SK-N-SH (cell line): ENCODE measurements around the gene FCER2. TPM values are rescaled to one million over a fixed set of nuclear protein-coding genes. Genes with fewer than 3 reads are reported as not detected.

Experiments used
- CTCF ChIA-PET: fragments of 300-600, 350-600 bp; formaldehyde crosslinking; extraction: SDS; loops from one replicate; lab custom pipeline; 2021; lab: Yijun Ruan, JAX
- POLR2A ChIA-PET: fragments of 350-600 bp; sonication (Branson Sonifier 250); formaldehyde crosslinking; extraction: SDS; loops from one replicate; lab custom pipeline; 2020; ENCODE audit warnings: antibody characterized with exemption, inconsistent platforms; lab: Yijun Ruan, JAX
- DNase-seq: peaks from one replicate; pipeline ENCODE4 v3.0.0; 2012
- H2AFZ ChIP-seq: fragments of 200-600 bp; sonication (generic); 2 replicates; pipeline ENCODE4 v1.8.1; 2016; ENCODE audit warnings: antibody characterized with exemption, mild to moderate bottlenecking, low read depth
- H3F3A ChIP-seq: fragments of 200-600 bp; sonication (generic); replicated peaks from 2 replicates; pipeline ENCODE3; 2016; ENCODE audit warnings: antibody characterized with exemption, mild to moderate bottlenecking; ENCODE audit not compliant: insufficient read depth
- H3K27ac ChIP-seq, 2 experiments: fragments of 200-500 bp in 1 of 2; fragments of 200-600 bp in 1 of 2; sonication (Bioruptor generic) in 1 of 2; sonication (generic), shearing (Covaris generic) in 1 of 2; 2 replicates each; pipeline versions ENCODE4 v1.5.1 to v1.6.1; 2014 to 2016; ENCODE audit warnings: low read depth in 2 of 2, inconsistent platforms in 1 of 2, low read length in 1 of 2, mild to moderate bottlenecking in 1 of 2, mixed read lengths in 1 of 2
- H3K27me3 ChIP-seq: fragments of 200-600 bp; sonication (generic), shearing (Covaris generic); 2 replicates; pipeline ENCODE4 v1.6.1; 2016; ENCODE audit warnings: mixed run types; ENCODE audit not compliant: insufficient read depth
- H3K36me3 ChIP-seq, 2 experiments: fragments of 200-500 bp in 1 of 2; fragments of 200-600 bp in 1 of 2; sonication (Bioruptor generic) in 1 of 2; sonication (generic) in 1 of 2; replicated peaks in 1 of 2; 2 replicates each; pipeline versions ENCODE3 to v1.5.1; 2014 to 2016; ENCODE audit warnings: low read length in 1 of 2, mild to moderate bottlenecking in 1 of 2; ENCODE audit not compliant: insufficient read depth in 2 of 2, control insufficient read depth in 1 of 2
- H3K4me1 ChIP-seq, 2 experiments: fragments of 200-500 bp in 1 of 2; fragments of 200-600 bp in 1 of 2; sonication (Bioruptor generic) in 1 of 2; sonication (generic), shearing (Covaris generic) in 1 of 2; 2 replicates each; pipeline versions ENCODE4 v1.5.1 to v1.6.1; 2014 to 2016; ENCODE audit warnings: low read depth in 1 of 2, low read length in 1 of 2, mixed run types in 1 of 2; ENCODE audit not compliant: insufficient read depth in 2 of 2, control insufficient read depth in 1 of 2
- H3K4me2 ChIP-seq: fragments of 200-600 bp; sonication (generic), shearing (Covaris generic); 2 replicates; pipeline ENCODE4 v1.6.1; 2017; ENCODE audit warnings: mixed run types
- H3K4me3 ChIP-seq, 2 experiments: fragments of 200-500 bp in 1 of 2; fragments of 200-600 bp in 1 of 2; sonication (Bioruptor generic) in 1 of 2; sonication (generic), shearing (Covaris generic) in 1 of 2; 2 replicates each; pipeline versions ENCODE4 v1.5.1 to v1.8.1; 2014 to 2016; ENCODE audit warnings: low read depth in 2 of 2, inconsistent platforms in 1 of 2, low read length in 1 of 2, mild to moderate bottlenecking in 1 of 2, mixed read lengths in 1 of 2, moderate library complexity in 1 of 2
- H3K79me2 ChIP-seq: fragments of 200-600 bp; sonication (generic); 2 replicates; pipeline ENCODE4 v1.8.1; 2017; ENCODE audit warnings: mild to moderate bottlenecking; ENCODE audit not compliant: insufficient read depth
- H3K9ac ChIP-seq: fragments of 200-600 bp; sonication (generic); 2 replicates; pipeline ENCODE4 v1.6.1; 2017; ENCODE audit warnings: mixed run types
- H3K9me2 ChIP-seq: fragments of 200-600 bp; sonication (generic); 2 replicates; pipeline ENCODE4 v1.6.1; 2017; ENCODE audit warnings: mixed run types
- H3K9me3 ChIP-seq: fragments of 200-600 bp; sonication (generic); 2 replicates; pipeline ENCODE4 v1.6.1; 2017; ENCODE audit warnings: mixed run types, mild to moderate bottlenecking, moderate library complexity
- H4K20me1 ChIP-seq: fragments of 200-600 bp; sonication (generic); 2 replicates; pipeline ENCODE4 v1.6.1; 2017; ENCODE audit warnings: mild to moderate bottlenecking, mixed run types; ENCODE audit not compliant: insufficient read depth
- ELF1 ChIP-seq: IDR thresholded peaks from 2 replicates; pipeline ENCODE4 v1.4.0; 2012
- EP300 ChIP-seq, 2 experiments: IDR thresholded peaks; 2 replicates each; pipeline versions ENCODE4 v1.4.0 to v1.6.1; 2012; ENCODE audit warnings: borderline replicate concordance in 1 of 2, low read depth in 1 of 2, low read length in 1 of 2
- GATA2 ChIP-seq: sonication (generic); formaldehyde crosslinking; IDR thresholded peaks from 2 replicates; pipeline ENCODE4 v1.5.0; 2020; ENCODE audit warnings: mild to moderate bottlenecking, missing genetic modification reagents
- NFIC ChIP-seq: IDR thresholded peaks from 2 replicates; pipeline ENCODE4 v1.4.0; 2012; ENCODE audit warnings: borderline replicate concordance
- POLR2AphosphoS5 ChIP-seq: IDR thresholded peaks from 2 replicates; pipeline ENCODE4 v1.6.1; 2012; ENCODE audit warnings: low read depth, low read length
- RCOR1 ChIP-seq: fragments of 150-350 bp; IDR thresholded peaks from 2 replicates; pipeline ENCODE4 v1.6.1; 2017; ENCODE audit warnings: antibody characterized with exemption, low read length
- SIN3A ChIP-seq: IDR thresholded peaks from 2 replicates; pipeline ENCODE4 v1.6.1; 2012; ENCODE audit warnings: low read depth, mild to moderate bottlenecking, low read length, moderate library complexity, borderline replicate concordance
- SMC3 ChIP-seq: IDR thresholded peaks from 2 replicates; pipeline ENCODE4 v1.6.1; 2012; ENCODE audit warnings: low read depth, low read length, improper control_type of control experiment
- WGBS: methylation state at CpG from one replicate; pipeline ENCODE4 v1.1.6; 2017; ENCODE audit warnings: low lambda C conversion rate; 5-methylcytosine and 5-hydroxymethylcytosine counted together
- polyA plus RNA-seq, 3 experiments: library from polyadenylated mRNA; depleted of rRNA; stranded (reverse); fragments of >200 nt; gene quantifications; 2 replicates each; pipeline ENCODE4 v1.2.3, GENCODE V29; 2012
- TF ChIP-seq, protein P1 (sequence below): fragments of 150-350 bp; IDR thresholded peaks from 2 replicates; pipeline ENCODE4 v1.6.1; 2016; ENCODE audit warnings: mild to moderate bottlenecking, low read depth, low read length
- TF ChIP-seq, protein P2 (sequence below): fragments of 200-600 bp; sonication (generic); IDR thresholded peaks from 2 replicates; pipeline ENCODE4 v1.6.1; 2017; ENCODE audit warnings: antibody characterized with exemption, mild to moderate bottlenecking, moderate library complexity

FCER2 gene
- polyA plus RNA-seq, 1 of the 3 experiments (the other 2 are of a cell fraction), result not detected

DNA sequence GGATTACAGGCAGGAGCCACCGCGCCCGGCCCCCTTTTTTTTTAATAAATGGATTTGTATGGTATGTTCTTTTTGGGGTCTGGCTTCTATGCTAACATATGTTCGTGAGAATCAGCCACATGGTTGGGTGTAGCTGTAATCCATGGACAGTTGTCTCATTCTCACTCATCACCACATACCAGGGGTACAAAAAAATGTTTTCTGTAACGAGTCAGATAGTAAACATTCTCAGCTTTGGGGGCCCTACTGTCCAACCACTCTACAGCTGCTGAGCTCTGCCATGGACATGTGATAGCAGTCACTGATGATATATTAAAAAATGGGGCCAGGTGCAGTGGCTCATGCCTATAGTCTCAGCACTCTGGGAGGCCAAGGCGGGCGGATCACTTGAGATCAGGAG lies 38.2 kb downstream of the FCER2 start:
- Histone ChIP-seq H3F3A (no peaks in the 10 kb centered on the region), H3K9me2 (no peaks in the 10 kb centered on the region), H3K4me2 (no peak overlapping the region), H3K9me3 (no peaks in the 10 kb centered on the region), H3K27ac (no peak overlapping the region), H3K79me2 (no peaks in the 10 kb centered on the region), H2AFZ (no peak overlapping the region), H3K4me1 (no peaks in the 10 kb centered on the region), H3K36me3 (no peaks in the 10 kb centered on the region), H3K27me3 (peaks cover 68% of the 10 kb centered on the region), H4K20me1 (no peaks in the 10 kb centered on the region), H3K9ac (no peak overlapping the region), H3K4me3 (no peak overlapping the region)
- WGBS, result 30% methylated on average over 7 of the region's 7 CpGs
- CTCF ChIA-PET, result interaction anchor here (1.6 to 4.2 kb wide), 3 partner anchors 17 to 135 kb away, joined by 4 to 14 read pairs (median 9); partner anchors contain the start of gene TRAPPC5
- TF ChIP-seq, protein P1, sequence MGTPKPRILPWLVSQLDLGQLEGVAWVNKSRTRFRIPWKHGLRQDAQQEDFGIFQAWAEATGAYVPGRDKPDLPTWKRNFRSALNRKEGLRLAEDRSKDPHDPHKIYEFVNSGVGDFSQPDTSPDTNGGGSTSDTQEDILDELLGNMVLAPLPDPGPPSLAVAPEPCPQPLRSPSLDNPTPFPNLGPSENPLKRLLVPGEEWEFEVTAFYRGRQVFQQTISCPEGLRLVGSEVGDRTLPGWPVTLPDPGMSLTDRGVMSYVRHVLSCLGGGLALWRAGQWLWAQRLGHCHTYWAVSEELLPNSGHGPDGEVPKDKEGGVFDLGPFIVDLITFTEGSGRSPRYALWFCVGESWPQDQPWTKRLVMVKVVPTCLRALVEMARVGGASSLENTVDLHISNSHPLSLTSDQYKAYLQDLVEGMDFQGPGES, result no peak
- TF ChIP-seq GATA2 (CRISPR knock-in tag), result no peak
- TF ChIP-seq, protein P2, sequence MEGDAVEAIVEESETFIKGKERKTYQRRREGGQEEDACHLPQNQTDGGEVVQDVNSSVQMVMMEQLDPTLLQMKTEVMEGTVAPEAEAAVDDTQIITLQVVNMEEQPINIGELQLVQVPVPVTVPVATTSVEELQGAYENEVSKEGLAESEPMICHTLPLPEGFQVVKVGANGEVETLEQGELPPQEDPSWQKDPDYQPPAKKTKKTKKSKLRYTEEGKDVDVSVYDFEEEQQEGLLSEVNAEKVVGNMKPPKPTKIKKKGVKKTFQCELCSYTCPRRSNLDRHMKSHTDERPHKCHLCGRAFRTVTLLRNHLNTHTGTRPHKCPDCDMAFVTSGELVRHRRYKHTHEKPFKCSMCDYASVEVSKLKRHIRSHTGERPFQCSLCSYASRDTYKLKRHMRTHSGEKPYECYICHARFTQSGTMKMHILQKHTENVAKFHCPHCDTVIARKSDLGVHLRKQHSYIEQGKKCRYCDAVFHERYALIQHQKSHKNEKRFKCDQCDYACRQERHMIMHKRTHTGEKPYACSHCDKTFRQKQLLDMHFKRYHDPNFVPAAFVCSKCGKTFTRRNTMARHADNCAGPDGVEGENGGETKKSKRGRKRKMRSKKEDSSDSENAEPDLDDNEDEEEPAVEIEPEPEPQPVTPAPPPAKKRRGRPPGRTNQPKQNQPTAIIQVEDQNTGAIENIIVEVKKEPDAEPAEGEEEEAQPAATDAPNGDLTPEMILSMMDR, result no peak
- TF ChIP-seq ELF1, result no peak
- no peak for TF ChIP-seq EP300 (IDR thresholded peaks at IDR 0.05; ENCODE audit: borderline replicate concordance in 1 of 2, low read depth in 1 of 2, low read length in 1 of 2)
- no peak for TF ChIP-seq NFIC
- no peak for TF ChIP-seq SIN3A
- TF ChIP-seq SMC3, result no peak
- no peak for TF ChIP-seq POLR2AphosphoS5
- POLR2A ChIA-PET, result interaction anchor here (0.6 kb wide), 1 partner anchor 163 kb away, joined by 4 read pairs; no protein-coding TSS in a partner anchor
- no peak for DNase-seq

DNA sequence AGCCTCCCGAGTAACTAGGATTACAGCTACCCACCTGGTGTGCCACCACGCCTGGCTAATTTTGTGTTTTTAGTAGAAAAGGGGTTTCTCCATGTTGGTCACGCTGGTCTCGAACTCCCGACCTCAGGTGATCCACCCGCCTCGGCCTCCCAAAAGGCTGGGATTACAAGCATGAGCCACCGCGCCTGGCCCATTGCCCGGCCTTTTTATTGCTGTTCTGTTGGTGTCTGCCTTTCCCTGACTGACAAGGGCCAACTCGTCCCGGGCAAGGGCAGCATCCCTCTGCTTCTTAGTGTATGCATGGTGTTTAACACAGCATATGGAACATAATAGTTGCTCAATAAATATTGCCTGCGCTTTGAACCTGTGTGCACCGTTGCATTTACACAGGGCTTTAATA lies 39.3 kb downstream of the FCER2 start:
- no peaks in the 10 kb centered on the region for H3K79me2 ChIP-seq
- H3K9me3 ChIP-seq, result no peaks in the 10 kb centered on the region

More for the DNA sequence above, 39.3 kb downstream of the FCER2 start:
- Histone ChIP-seq H3K27ac (no peak overlapping the region), H3K9me2 (no peaks in the 10 kb centered on the region), H3K9ac (no peak overlapping the region), H3K36me3 (no peaks in the 10 kb centered on the region), H3F3A (no peaks in the 10 kb centered on the region), H3K4me1 (no peaks in the 10 kb centered on the region), H3K4me2 (no peak overlapping the region), H4K20me1 (no peaks in the 10 kb centered on the region), H2AFZ (no peak overlapping the region), H3K27me3 (peaks cover 63% of the 10 kb centered on the region), H3K4me3 (no peak overlapping the region)
- no peak for TF ChIP-seq RCOR1
- CTCF ChIA-PET, result interaction anchor here (0.6 to 4.2 kb wide), 4 partner anchors 11 to 94 kb away, joined by 3 to 14 read pairs (median 10); partner anchors contain the start of gene TRAPPC5
- WGBS, result 19% methylated on average over 11 of the region's 14 CpGs
- DNase-seq, result no peak
- POLR2A ChIA-PET, result no interaction called here
